Tongue (tissue), 2 donors: ENCODE measurements around the gene SRC. TPM values are rescaled to one million over a fixed set of nuclear protein-coding genes. Genes with fewer than 3 reads are reported as not detected.

Experiments used
- DNase-seq: peaks from one replicate; pipeline ENCODE4 v3.0.0-alpha.2; 2015
- total RNA-seq: library from RNA; depleted of rRNA; stranded (reverse); fragments of >200 nt; gene quantifications from one replicate; pipeline ENCODE4 v1.2.3, GENCODE V29; 2014

Gene SRC
- total RNA-seq, 1 donor from 2014 or later, result 54.3 TPM

DNA sequence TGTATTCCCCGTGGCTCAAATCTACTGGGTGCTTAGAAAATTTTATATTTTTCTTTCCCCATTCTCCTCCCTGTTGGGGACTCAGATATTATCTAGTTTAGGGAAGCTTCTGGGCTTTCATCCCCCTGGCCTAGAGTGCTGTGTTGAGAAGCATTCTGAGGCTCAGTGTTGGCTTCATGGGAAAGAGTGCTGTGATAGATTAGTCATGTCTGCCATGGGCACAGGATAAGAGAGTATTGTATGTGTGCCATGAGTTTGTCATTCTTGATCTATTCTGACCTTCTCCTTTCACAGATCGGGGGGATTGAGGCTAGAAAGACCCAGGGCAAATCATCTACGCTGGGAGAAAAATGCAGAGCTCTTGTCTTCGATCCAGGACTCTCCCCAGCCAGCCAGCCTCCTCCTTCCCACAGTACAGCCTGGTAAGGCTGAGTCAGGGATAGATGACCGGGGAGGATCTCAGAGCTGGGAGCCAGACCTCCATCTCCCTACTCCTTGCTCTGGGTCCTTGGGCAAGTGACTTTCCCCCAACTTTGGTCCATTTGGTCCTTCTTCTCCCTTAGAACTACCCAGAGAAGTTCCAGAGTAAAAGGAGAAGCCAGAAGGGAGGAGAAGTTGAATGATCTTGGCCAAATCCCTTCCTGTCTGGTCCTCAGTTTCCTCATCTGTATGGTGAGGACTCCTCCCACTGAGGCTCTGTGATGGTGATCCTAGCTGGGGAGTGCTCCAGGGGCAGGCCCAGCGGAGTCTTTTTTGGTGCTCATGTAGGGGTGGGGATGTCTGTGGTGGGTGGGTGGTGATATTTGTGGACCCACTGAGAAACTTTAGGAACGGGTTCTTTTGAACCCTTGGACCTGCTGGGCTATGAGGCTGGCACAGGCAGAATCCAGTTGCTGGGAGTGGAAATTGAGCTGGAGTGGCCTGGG lies 5.0 kb downstream of the SRC start:
- no peak for DNase-seq

DNA sequence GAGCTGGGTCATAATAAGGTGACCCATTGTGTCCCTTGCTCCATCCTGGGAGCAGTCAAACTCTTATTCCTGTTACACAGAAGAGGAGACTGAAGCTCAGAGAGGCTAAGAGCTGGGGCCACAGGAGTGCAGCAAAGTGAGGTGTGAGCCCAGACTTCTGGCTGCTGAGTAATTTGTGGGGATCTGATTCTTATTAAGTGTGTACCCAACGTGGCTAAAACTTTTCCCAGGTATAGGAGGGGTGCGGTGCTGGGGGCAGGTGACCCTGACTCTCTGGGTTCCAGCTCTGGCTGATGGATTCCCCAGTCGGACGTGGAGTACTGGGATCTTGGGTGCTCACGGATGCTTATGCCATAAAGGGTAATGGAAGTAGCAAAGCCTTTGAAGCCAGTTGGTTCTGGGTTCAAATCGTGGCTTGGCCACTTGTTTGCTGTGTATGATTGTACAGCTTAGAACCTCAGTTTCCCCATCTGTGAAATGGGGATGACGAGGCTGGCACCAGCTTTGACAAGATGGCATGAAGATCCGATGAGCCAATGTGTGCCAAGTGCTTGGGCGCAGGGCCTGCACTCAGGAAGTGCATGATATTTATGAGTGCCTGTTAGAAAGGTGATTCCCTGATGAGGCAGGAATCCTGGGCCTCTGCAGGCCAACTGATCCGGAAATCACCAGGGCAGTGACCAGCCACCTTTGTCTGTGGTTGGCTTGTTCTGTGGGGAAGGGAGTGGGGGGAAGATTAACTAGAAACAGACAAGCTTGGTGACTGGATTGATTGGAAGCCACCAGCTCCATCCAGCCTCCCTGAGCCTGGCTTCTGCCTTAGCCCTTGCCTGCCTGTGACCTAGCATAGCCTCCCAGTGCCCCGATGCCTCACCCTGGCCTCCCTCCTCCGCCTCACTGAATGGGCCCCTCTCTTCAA lies 6.0 kb downstream of the SRC start:
- DNase-seq, result no peak

DNA sequence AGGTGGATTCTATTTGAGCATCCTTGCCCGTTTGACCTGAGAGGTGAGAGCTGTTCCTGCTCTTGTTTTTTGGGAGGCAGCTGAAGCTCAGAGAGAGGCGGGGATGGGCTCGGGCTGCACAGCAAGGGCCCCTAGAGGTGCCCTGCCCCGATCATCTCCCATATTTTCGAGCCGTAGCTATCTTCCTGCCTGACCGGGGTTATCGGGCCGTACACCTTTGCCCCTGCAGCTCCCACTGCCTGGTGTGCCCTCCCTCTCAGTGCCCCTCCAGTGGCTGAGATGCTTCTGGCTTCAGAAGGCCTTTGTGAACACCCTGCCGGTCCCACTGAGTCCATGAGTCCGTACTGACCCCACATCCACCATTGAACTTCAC lies 6.7 kb downstream of the SRC start:
- DNase-seq, result no peak

DNA sequence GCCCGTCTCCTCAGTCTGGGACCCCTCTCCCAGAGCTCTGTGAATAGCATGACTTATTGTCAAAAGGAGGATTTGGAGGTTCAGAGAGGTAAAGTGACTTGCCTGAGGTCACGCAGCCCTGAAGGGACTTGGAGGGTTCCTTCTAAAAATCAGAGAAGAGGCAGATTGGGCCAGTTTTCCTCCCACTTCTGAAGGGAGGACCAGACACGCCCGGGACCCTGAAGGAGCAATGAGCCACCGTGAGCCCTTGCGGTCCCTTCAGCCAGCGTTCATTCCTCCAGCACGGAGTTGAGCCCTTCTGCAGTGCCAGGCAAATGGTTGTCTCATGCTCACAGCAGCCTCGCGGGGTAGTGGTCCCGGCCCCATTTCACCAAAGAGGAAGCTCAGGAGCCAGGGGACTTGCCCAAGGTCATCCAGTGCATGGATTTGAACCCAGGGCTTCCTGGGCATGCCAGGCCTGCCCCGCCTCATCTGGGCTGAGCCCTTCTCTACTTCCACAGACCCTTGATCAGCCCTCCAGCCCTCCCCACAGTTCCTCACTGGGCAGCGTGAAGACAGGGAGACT lies 7.4 kb downstream of the SRC start:
- DNase-seq, result no peak

DNA sequence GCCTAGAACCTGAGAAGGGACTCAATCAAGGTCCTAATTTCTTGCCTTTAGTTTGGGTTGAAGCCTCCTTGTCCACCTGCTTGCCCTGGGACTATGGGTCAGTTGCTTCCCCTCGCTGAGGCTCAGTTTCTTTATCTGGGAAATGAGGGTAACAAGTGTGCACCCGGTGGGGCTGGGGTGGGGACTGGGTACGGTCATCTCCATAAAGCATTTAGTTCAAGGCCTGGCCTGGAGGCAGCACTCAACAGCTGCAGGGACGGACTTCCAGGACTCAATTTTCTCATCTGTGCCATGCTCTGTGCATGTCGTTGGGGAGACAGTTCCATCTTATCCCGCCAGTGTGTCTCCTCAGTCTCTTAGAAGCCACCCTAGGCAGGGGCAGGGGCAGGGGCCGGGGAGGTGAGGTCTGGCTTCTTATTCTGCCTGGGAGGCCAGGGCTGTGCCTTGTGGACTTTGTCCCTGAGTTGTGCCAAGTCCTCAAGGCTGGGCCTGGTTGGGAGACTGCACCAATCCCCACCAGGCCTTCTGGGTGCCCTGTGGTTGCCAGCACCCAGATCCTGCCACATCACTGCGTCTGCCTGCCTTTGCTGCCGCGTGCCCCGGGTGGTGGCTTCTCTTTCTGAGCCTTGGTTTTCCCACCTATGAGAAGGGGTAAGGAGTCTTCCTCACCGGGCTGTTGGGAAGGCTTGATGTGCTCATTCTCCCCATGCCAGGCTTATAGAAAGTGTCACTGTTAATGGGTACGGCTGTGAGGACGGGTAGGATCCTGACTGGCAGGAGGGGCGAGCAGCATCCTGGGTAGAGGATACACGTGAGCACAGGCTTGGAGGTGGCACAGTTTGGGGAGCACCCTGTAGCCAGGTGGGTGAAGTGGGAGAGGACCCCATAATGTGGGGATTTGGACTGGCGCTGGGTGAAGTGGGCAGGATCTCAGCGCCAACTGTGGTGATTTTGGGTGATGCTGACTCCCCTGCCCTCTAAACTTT lies 8.6 kb downstream of the SRC start:
- no peak for DNase-seq

DNA sequence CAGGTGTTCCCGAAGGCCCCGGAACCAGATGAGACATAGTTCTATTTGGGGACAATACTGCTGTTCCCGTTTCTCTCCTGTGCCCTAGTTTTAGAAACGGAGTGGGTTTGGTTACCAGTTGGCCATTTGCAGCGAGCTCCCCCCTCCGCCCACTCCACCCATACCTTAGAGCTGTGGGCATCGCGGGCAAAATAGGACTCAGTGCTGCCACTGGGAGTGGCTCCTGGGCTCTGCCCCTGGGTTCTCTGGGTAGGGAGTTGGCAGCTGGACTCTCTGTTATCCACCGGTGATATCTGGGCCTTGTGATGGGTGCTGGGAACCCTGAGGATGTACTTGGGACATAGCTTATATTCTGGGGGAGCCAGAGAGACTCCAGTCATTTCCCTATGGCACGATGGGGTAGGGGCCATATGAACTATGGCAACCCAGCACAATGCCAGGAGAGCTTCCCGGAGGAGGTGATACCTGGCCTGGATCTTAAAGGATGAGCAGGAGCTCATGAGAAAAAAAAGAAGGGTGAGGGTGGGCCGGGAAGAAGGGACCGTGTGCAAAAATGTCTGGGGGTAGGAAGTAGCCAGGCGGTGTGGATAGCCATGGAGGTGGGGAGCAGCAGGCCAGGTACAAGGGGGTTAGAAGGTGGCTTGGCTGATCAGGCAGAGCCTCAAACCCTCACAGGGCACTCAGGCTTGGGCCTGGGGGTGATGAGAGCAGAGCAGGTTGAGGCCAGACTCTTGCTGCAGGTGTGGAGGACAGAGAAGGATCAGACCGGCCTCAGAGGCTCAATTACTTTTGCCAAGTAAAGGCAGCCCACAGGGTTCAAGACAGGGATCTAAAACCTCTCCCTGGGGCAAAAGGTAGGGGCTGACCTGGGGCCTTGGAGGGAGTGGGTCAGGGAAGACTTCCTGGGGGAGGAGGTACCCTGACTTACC lies 9.6 kb downstream of the SRC start:
- DNase-seq, result no peak

DNA sequence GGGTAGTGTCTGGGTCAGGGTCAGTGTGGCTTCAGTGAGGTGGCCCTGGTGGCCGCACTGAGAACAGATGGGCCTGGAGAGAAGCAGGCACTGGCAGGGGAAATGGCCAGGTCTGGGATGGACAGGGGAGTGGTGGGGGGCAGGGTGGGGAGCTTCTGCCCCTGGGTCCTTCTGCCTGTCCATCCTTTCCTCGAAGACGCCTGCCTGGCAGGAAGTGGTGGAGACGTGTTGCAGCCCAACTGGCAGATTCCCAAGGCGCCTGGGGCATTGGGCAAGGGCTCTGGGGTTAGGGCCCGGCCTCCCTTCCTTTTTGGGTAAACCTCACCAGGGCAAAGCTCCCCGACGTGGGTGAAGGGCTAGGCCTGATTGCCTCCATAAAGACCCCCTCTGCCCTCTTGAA lies 10.4 kb downstream of the SRC start:
- no peak for DNase-seq

DNA sequence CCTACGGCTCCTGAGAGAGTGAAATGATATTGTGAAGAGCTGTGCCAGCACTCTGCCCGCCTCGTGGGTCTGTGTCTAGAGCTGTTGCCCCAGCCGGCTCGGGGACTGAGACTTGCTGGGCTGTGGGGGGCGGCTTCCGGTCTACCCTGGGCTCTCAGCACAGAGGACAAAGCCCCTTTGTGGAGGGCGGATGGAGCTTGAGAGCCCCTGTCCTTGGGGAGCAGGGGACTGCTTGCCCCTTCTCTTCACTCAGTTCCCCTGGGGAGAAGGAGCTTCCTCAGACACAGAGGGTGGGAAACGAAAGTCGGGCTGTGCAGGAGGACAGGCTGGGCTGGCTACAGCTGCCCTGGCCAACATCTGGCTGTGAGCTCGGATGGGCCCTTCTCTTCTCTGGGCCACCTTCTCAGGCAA lies 11.0 kb downstream of the SRC start:
- no peak for DNase-seq

DNA sequence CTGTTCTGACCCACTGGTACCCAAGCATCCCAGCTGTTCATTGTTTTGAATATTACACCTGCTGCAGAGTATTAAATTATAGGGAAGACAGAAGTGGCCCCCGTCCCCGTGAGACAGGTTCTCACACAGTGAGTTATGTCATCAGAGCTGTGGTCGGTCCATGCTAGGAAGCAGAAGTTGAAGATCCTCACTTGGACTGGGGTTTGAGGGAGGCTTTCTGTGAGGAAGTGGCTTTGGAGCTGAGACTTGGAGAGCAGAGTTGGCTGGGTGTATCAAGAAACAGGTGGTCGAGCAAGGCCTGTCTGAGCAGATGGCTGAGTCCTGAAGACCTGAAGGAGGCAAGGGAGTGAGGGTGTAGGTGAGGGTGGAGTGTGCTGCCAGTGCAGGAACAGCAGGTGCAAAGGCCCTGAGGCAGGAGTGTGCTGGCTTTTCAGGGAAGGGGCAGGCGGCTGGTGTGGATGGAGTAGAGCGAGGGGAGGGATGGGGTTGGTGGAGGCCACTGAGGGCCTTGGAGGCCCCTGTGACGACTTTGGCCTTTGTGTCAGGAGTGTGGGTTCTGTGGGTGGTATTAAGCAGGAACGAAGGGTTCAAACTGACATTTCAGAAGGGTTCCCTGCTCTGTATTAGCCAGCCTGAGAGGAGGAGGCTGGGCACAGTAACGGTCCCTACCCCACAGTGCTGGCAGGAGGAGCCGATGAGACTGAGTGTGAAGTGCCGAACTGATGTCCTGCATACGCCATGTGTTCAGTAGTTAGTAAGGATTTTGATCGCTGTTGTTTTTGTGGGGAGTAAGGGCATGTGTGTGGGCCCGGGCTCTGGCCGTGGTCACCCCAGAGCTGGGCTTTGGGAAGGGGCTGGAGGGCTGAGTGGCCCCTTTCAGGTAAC lies 11.8 kb downstream of the SRC start:
- DNase-seq, result no peak

DNA sequence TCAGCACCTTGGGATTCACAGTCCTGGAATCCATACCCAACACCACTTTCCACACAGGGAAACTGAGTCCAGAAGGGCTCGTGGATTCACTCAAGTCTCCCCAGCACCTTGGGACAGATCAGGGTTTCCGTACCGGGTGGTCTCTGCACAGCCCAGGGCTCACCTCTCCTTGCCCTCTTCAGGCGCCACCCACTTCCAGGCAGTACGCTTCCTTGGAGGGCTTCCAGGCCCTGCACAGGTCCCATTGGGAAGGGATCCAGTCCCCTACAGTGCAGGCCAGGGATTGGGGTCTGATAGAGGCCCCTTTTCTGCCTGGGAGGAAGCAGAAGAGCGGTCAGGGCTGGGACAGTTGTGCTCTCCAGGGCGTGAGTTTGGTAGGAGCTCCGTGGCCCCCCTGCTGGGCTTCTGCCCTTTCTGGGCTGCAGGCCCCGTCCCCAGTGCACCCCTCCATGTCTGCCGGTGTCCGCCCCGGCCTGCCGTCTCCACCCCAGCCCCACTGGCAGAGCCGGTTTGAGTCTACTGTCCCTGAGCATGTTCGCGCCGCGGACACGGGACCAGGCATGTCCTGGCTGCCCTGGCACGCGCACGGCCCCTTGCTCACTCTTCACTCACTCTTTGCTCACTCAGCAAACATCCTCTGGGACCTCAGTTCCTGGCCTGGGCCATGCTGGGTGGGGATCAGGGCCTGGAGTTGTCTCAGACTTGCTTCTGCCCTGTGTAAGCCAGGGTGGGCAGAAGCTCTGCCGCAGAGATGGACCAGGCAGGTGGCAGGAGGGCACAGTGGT lies 12.6 kb downstream of the SRC start:
- peak; percentile 53 for DNase-seq

DNA sequence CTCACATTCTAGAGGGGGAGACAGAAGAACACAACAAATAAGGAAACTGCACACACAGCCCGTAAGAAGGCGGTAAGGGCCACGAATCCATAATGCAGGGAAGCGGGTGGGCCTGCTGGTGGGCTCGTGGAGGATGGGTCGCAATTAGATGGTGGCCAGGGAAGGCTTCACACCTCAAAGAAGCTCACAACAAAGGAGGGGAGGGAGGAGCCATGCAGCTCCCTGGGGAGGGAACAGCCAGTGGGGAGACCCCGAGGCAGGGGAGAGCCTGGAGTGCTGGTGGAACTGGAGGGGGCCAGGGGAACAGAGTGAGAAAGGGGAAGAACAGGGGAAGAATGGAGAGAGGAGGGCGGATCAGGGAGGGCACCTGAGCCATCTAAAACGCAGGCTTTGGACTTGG lies 13.4 kb downstream of the SRC start:
- no peak for DNase-seq

DNA sequence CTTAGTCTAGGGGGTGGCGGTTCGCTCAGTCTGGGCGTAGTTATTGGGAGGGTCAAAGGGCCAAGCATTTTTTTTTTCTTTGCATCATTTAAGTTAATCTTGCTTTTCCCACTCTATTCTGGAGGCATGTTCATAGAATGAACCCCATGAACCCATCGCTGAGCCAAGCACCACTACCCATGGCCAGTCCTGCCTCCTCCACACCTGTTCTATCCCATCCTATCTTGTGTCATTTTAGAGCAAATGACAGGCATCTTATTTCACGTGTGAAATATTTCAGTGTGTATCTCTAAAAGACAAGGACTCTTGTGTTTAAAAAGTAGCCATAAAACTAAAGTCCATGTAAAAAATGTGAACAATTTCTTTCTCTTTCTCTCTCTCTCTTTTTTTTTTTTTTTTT lies 13.9 kb downstream of the SRC start:
- DNase-seq, result peak; percentile 56

DNA sequence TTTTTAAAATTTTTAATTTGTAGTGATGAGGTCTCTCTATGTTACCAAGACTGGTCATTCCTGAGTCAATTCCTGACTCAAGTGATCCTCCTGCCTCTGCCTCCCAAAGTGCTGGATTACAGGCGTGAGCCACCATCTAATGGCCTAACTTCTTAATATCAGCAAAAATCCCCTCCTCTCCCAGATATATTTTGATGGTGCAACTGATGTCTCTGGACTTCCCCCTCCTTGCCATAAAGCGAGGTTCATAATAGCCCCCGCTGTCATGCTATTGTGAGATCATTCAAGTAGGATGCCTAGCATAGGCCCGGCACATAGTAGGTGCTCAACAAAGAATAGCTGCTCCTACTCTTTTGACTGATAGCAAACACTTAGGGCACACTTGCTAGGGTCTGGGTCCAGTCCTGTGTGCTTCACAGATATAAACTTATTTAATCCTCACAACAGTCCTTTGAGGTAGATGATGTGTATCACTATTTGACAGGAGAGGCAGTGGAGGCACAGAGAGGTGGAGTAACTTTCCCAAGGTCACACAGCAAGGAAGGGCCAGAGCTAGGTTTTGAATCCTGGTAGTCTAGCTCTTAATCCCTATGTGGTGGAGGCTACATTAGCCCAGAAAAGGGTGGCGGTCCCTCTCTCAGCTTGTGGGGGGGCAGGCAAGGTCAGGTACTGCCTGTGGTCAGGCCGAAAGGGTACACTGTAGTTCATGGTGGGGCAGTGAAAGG lies 14.6 kb downstream of the SRC start:
- DNase-seq, result no peak

DNA sequence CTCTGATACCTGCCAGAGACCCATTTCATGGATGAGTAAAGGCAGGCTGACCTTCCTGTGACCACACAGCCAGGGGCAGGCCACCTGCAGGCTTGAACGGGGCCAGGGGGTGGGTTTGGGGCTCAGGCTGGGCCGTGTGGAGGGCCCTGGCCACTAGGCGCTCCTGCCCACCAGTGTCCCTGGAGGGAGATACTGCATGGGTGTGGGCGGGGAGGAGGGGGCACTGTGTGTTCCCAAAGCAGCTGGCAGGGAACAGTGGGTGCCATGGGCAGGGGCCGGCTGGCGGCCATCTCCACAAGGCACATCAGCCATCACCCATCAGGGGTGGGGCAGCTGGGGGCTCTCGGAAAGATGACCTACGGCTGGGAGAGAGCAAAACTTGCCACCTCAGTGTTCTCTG lies 15.4 kb downstream of the SRC start:
- DNase-seq, result no peak

DNA sequence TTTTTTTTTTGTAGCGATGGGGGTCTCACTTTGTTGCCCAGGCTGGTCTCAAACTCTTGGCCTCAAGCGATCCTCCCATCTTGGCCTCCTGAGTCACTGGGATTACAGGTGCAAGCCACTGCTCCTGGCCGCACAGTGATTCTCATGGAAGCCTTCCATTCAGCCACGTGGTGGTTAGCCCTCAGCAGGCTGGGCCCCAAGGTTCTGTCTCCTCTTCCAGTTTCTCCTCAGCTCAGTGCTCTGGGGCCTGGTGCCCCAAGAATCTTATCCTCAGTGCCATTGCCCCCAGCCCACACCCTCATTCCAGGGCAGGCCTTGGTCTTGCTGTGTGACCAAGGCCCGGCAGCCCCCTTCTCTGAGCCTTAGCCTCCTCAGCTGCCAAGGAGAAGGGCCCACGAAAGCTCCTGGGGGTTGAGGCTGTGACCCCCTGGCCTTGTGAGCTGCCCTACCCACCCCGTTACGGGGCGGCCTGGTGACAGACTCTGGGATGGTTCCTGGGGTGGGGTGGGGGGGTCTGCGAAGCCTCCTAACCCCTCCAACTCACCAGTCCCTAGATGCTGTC lies 16.4 kb downstream of the SRC start:
- DNase-seq, result no peak

DNA sequence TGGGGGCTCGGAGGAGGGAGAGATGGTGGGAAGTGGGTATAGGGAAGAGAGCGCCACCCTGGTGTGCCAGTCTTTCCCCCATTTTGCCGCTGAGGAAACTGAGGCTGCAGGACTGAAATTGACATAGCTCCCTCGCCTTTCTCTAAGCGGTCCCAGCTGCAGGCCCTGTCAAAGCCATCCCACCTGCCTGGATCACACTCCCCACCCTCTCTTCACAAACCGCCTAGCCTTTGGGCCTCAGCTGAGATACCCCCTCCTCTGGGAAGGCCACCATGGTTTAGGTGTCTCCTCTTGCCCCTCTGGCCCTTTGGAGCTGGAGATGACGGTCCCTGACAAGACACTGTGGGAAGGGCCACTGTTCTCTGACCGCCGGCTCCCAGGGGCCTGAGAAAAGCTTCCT lies 16.9 kb downstream of the SRC start:
- DNase-seq, result no peak

DNA sequence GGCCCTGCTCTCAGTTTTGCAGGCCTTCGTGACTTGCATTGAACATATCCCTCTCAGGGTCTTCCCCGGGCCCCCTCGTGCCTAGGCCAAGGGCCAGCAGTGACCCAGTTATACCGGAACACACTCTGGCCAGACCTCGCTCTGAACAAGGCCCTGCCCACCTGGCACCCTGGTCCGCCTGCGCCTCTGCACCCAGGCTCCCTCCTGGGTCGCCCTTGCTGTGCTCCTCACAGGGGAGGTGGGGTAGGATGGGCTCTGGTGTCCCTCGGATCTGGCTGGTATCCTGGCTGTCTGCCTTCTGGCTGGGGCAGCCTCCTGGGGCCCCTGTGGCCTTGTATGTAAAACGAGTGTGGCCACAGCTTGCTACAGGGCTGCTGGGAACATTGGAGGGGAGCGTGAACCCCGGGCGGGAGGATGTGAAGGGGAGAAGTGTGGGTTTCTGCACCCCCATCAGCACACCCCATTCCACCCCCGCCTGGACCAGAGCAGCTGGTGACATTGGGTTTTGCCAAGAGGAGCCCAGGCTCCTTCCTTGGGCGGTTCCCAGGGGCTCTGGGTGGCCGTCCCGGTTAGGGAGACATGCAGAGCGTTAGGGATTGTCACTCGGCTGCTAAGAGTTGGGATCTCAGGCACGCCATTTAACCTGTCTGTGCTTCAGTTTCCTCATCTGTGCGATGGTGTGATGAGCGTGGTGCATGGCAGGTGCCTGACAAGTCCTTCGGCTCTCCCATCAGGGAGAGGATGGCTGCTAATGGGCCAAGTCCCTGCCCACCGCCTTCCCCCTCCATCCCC lies 17.5 kb downstream of the SRC start:
- DNase-seq, result no peak
